Measurements from ENCODE around the gene MXD1. TPM values are rescaled to one million over a fixed set of nuclear protein-coding genes. Genes with fewer than 3 reads are reported as not detected.
A peak's percentile ranks its signal among the peaks of the same experiment; 100 is the strongest.

The MXD1 gene
- total RNA-seq, 1 donor from 2014 or later, result 4.6 TPM

- Histone ChIP-seq H3K4me3 (no peak overlapping the region), H3K9me3 (no peaks in the 10 kb centered on the region), H3K27me3 (no peaks in the 10 kb centered on the region), H3K4me1 (peaks cover 0 to 4% of the 10 kb centered on the region in 2 donors), H3K36me3 (peaks cover 6 to 11% of the 10 kb centered on the region in 2 donors), H3K27ac (no peak overlapping the region)
- intact Hi-C loops (cut with DNase I), result no loop called here
- no peak for DNase-seq (ENCODE audit: low spot score in 2 of 2)
- TF ChIP-seq CTCF (IDR thresholded peaks at IDR 0.05), result no peak
Observed at GRCh38 chr2:69926849-69927515, 12.1 kb downstream of the MXD1 start.

GRCh38 chr2:69931832-69932595 lies 17.1 kb downstream of the MXD1 start:
- Histone ChIP-seq H3K9me3 (no peaks in the 10 kb centered on the region), H3K27me3 (no peaks in the 10 kb centered on the region), H3K27ac (peak overlapping the region; percentile 72 to 74), H3K4me3 (no peak overlapping the region), H3K36me3 (peaks cover 19 to 24% of the 10 kb centered on the region in 2 donors), H3K4me1 (peaks cover 4 to 33% of the 10 kb centered on the region in 2 donors)
- no peak for TF ChIP-seq CTCF (IDR thresholded peaks at IDR 0.05)
- intact Hi-C loops (cut with DNase I), result no loop called here
- no peak for DNase-seq (ENCODE audit: low spot score in 2 of 2)

- H3K36me3 ChIP-seq, result peaks cover 24 to 29% of the 10 kb centered on the region in 2 donors
- peaks cover 4 to 33% of the 10 kb centered on the region in 2 donors for H3K4me1 ChIP-seq
- H3K27ac ChIP-seq, result peak overlapping the region; percentile 72 to 76
- DNase-seq (ENCODE audit: low spot score in 2 of 2), result no peak
- no peak overlapping the region for H3K4me3 ChIP-seq
- intact Hi-C loops (cut with DNase I), result no loop called here
- H3K27me3 ChIP-seq, result no peaks in the 10 kb centered on the region
- H3K9me3 ChIP-seq, result no peaks in the 10 kb centered on the region
- no peak for TF ChIP-seq CTCF (IDR thresholded peaks at IDR 0.05)
Observed at GRCh38 chr2:69932596-69932922, 17.6 kb downstream of the MXD1 start.

- DNase-seq (ENCODE audit: low spot score in 2 of 2), result no peak
- Histone ChIP-seq H3K4me3 (no peak overlapping the region), H3K9me3 (no peaks in the 10 kb centered on the region), H3K4me1 (peaks cover 4 to 33% of the 10 kb centered on the region in 2 donors), H3K27ac (peak overlapping the region; percentile 72 to 76), H3K27me3 (no peaks in the 10 kb centered on the region), H3K36me3 (peaks cover 32 to 37% of the 10 kb centered on the region in 2 donors)
- TF ChIP-seq CTCF (IDR thresholded peaks at IDR 0.05), result no peak
- intact Hi-C loops (cut with DNase I), result no loop called here
Observed at GRCh38 chr2:69933254-69933828, 18.4 kb downstream of the MXD1 start.

DNA sequence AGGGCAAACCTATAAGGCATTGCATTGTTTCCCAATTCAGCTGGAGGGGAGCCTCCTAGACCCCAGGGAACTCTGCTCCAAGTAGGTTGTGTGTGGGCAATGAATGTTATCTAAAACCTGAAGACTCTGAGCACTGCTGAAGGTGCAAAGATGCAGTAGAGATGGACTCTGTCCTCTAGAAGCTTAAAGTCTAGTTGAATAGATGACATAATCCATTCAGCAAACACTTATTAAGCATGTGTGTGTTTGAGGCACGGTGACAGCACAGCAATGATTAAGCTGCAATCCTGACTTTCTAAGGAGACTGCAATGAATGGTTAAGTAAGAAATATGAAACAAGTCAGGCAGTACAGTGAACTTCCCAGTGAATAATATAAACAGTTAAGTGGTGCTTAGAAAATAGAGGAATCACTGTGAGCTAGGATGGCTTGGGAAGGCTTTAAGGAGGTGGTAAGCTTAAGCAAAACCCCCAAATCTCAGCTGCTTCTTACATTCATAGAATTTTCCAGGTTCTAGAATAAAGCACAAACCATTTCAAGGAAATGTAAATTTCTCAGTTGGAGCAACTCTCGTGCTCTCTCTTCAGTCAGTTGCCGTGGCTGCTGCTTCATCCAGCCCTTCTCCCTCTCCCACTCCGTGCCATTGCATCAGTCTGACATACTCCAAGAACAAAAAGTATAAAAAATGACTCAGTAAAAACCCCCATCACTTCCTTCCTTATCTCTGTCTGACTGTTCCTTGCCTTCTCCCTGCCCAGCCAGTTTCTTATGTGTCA lies 19.1 kb downstream of the MXD1 start:
- TF ChIP-seq CTCF (IDR thresholded peaks at IDR 0.05), result no peak
- peak overlapping the region; percentile 72 to 76 for H3K27ac ChIP-seq
- H3K27me3 ChIP-seq, result no peaks in the 10 kb centered on the region
- H3K4me3 ChIP-seq, result no peak overlapping the region
- no peaks in the 10 kb centered on the region for H3K9me3 ChIP-seq
- peaks cover 4 to 33% of the 10 kb centered on the region in 2 donors for H3K4me1 ChIP-seq
- intact Hi-C loops (cut with DNase I), result no loop called here
- no peak for DNase-seq (ENCODE audit: low spot score in 2 of 2)
- peaks cover 39% of the 10 kb centered on the region in 2 donors for H3K36me3 ChIP-seq

Measured in ascending aorta (tissue), 2 donors.